ENCODE data around the gene LCK.
A peak's percentile ranks its signal among the peaks of the same experiment; 100 is the strongest.

Gene LCK

DNA sequence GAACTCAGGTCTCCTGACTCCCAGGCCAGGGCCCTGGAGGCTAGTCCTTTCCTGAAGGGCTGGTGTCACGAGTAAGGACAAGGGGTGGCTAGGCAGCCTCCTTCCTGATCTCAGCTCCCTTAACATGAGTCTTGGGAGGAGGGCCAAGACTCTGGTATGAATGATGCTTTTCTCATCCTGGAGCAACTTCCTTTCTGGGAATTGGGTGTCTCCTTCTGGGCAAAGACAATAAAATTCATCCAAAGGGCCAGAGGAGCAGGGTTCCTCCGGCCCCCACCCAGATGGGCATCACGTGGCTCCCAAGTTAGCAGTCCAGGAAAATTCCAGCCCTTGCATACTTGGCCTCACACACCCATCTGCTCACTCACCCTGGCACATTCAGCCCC lies 4.2 kb upstream of the LCK start, which contains the start of gene FAM167B:
TSS of gene FAM167B (plus strand) at position 335 of the 386 bp plus-strand sequence. CDS start 200 bp downstream, outside the sequence.
- no peaks in the 10 kb centered on the region for H3K36me3 ChIP-seq (ENCODE audit: control insufficient read depth in 1 of 2, insufficient read depth in 2 of 2, low read depth in 1 of 2, low read length in 2 of 2)
- H3K4ac ChIP-seq (ENCODE audit: low read depth in 1 of 2, low read length in 2 of 2) = no peak within 1 kb of the TSS
- H3K79me1 ChIP-seq (replicated peaks; ENCODE audit: low read length, poor library complexity, severe bottlenecking) = no peaks in the 10 kb centered on the region
- H3K23ac ChIP-seq (ENCODE audit: low read length in 2 of 2) = no peak within 1 kb of the TSS
- no peak within 1 kb of the TSS for H3K4me2 ChIP-seq (ENCODE audit: low read length, poor library complexity, severe bottlenecking)
- H4K8ac ChIP-seq (ENCODE audit: low read length) = no peak within 1 kb of the TSS
- no peak within 1 kb of the TSS for H2BK120ac ChIP-seq (ENCODE audit: low read depth, low read length)
- no peak within 1 kb of the TSS for H2AK5ac ChIP-seq (ENCODE audit: low read length, severe bottlenecking)
- peaks cover 27% of the 10 kb centered on the region for H3K4me1 ChIP-seq (ENCODE audit: control insufficient read depth, insufficient read depth, low read depth, low read length)
- H3K9me3 ChIP-seq (ENCODE audit: control insufficient read depth, low read length) = no peaks in the 10 kb centered on the region
- H2BK12ac ChIP-seq (ENCODE audit: low read length in 2 of 2) = no peak within 1 kb of the TSS
- H4K91ac ChIP-seq (ENCODE audit: low read length) = peak within 1 kb of the TSS; percentile 1
- no peak for DNase-seq
- H2BK5ac ChIP-seq (ENCODE audit: low read depth, low read length, poor library complexity, severe bottlenecking) = no peak within 1 kb of the TSS
- H2BK15ac ChIP-seq (ENCODE audit: low read depth, poor library complexity, severe bottlenecking) = no peak within 1 kb of the TSS
- H3K9ac ChIP-seq (ENCODE audit: low read length) = peak within 1 kb of the TSS; percentile 67
- peak within 1 kb of the TSS in 1 of 2 experiments; percentile 37 for H3K4me3 ChIP-seq (ENCODE audit: insufficient read depth in 1 of 2, low read depth in 1 of 2, low read length in 2 of 2)
- H3K14ac ChIP-seq (ENCODE audit: low read length in 2 of 2) = no peak within 1 kb of the TSS
- H3K18ac ChIP-seq (ENCODE audit: low read depth in 1 of 2, low read length in 2 of 2) = no peak within 1 kb of the TSS
- WGBS = 91% methylated on average over 3 of the region's 3 CpGs
- H3K27me3 ChIP-seq (ENCODE audit: control insufficient read depth in 1 of 2, insufficient read depth in 1 of 2, low read length in 2 of 2) = peaks cover 0 to 4% of the 10 kb centered on the region in 2 experiments
- no peak within 1 kb of the TSS for H3K27ac ChIP-seq (ENCODE audit: low read length, poor library complexity, severe bottlenecking)
- H2AFZ ChIP-seq (ENCODE audit: low read depth, low read length) = no peak within 1 kb of the TSS

DNA sequence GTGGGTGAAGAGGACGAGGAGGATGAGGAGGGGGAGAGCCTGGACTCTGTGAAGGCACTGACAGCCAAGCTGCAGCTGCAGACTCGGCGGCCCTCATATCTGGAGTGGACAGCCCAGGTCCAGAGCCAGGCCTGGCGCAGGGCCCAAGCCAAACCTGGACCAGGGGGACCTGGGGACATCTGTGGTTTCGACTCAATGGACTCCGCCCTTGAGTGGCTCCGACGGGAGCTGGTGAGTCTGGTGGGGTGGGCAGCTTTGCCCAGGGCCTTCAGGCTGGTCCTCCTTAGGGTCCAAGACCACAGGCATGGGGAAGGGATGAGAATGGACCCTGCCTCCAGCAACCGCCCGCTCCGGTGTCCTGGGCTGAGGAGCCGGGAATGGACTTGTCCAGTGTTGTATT lies 3.6 kb upstream of the LCK start:
- no peak overlapping the region for H2AFZ ChIP-seq (ENCODE audit: low read depth, low read length)
- WGBS = 93% methylated on average over 12 of the region's 12 CpGs
- no peak overlapping the region for H2BK5ac ChIP-seq (ENCODE audit: low read depth, low read length, poor library complexity, severe bottlenecking)
- no peak overlapping the region for H3K23ac ChIP-seq (ENCODE audit: low read length in 2 of 2)
- no peak overlapping the region for H2AK5ac ChIP-seq (ENCODE audit: low read length, severe bottlenecking)
- peaks cover 0 to 5% of the 10 kb centered on the region in 2 experiments for H3K27me3 ChIP-seq (ENCODE audit: control insufficient read depth in 1 of 2, insufficient read depth in 1 of 2, low read length in 2 of 2)
- no peaks in the 10 kb centered on the region for H3K9me3 ChIP-seq (ENCODE audit: control insufficient read depth, low read length)
- no peak overlapping the region for H2BK120ac ChIP-seq (ENCODE audit: low read depth, low read length)
- H4K91ac ChIP-seq (ENCODE audit: low read length) = peak overlapping the region; percentile 1
- no peak overlapping the region for H2BK12ac ChIP-seq (ENCODE audit: low read length in 2 of 2)
- H2BK15ac ChIP-seq (ENCODE audit: low read depth, poor library complexity, severe bottlenecking) = no peak overlapping the region
- H3K4me2 ChIP-seq (ENCODE audit: low read length, poor library complexity, severe bottlenecking) = no peak overlapping the region
- H3K79me1 ChIP-seq (replicated peaks; ENCODE audit: low read length, poor library complexity, severe bottlenecking) = no peaks in the 10 kb centered on the region
- H3K4me1 ChIP-seq (ENCODE audit: control insufficient read depth, insufficient read depth, low read depth, low read length) = peaks cover 24% of the 10 kb centered on the region
- peak overlapping the region; percentile 61 for H3K9ac ChIP-seq (ENCODE audit: low read length)
- no peak overlapping the region for H3K18ac ChIP-seq (ENCODE audit: low read depth in 1 of 2, low read length in 2 of 2)
- DNase-seq = no peak
- no peak overlapping the region for H3K14ac ChIP-seq (ENCODE audit: low read length in 2 of 2)
- no peak overlapping the region for H3K4ac ChIP-seq (ENCODE audit: low read depth in 1 of 2, low read length in 2 of 2)
- H3K27ac ChIP-seq (ENCODE audit: low read length, poor library complexity, severe bottlenecking) = no peak overlapping the region
- H3K36me3 ChIP-seq (ENCODE audit: control insufficient read depth in 1 of 2, insufficient read depth in 2 of 2, low read depth in 1 of 2, low read length in 2 of 2) = no peaks in the 10 kb centered on the region
- peak overlapping the region in 1 of 2 experiments; percentile 28 for H3K4me3 ChIP-seq (ENCODE audit: insufficient read depth in 1 of 2, low read depth in 1 of 2, low read length in 2 of 2)
- no peak overlapping the region for H4K8ac ChIP-seq (ENCODE audit: low read length)

DNA sequence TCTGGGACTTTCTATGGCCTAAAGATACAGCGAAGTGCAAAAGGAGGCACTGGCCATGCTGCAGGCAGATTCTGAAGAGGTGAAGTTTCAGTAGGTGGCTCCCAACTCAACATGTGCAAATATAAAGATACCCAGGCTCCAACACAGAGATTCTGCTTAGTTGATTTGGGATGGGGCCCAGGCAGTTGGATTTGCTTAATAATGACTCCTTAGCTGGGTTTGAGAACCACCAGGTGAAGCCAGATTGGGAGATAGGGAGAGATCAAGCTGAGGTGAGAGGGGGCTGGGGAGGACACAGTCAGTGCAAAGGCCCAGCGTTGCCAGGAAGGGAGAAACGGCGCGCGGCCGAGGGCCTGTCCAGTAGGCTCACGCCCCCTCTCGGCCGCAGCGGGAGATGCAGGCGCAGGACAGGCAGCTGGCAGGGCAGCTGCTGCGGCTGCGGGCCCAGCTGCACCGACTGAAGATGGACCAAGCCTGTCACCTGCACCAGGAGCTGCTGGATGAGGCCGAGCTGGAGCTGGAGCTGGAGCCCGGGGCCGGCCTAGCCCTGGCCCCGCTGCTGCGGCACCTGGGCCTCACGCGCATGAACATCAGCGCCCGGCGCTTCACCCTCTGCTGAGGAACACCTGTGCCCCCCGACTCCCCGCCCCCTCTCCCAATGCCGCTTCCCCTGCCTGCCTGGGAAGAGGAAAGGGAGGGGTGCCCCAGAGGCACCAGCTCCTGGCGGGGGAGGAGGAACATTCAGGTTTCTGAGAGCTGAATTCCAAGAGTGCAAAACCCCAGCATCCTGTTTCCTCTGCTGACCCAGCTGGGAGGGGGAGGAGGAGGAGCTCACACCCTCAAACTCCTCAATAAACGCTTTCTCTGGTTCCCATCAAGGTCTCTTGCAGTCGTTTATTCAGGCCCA lies 2.8 kb upstream of the LCK start:
- Histone ChIP-seq H3K27me3 (ENCODE audit: control insufficient read depth in 1 of 2, insufficient read depth in 1 of 2, low read length in 2 of 2) (peaks cover 0 to 5% of the 10 kb centered on the region in 2 experiments), H2AK5ac (ENCODE audit: low read length, severe bottlenecking) (no peak overlapping the region), H2BK15ac (ENCODE audit: low read depth, poor library complexity, severe bottlenecking) (no peak overlapping the region), H2AFZ (ENCODE audit: low read depth, low read length) (no peak overlapping the region), H3K9ac (ENCODE audit: low read length) (peak overlapping the region; percentile 61), H4K91ac (ENCODE audit: low read length) (no peak overlapping the region), H3K4ac (ENCODE audit: low read depth in 1 of 2, low read length in 2 of 2) (no peak overlapping the region), H3K79me1 (replicated peaks; ENCODE audit: low read length, poor library complexity, severe bottlenecking) (no peaks in the 10 kb centered on the region), H3K9me3 (ENCODE audit: control insufficient read depth, low read length) (no peaks in the 10 kb centered on the region), H2BK12ac (ENCODE audit: low read length in 2 of 2) (no peak overlapping the region), H2BK120ac (ENCODE audit: low read depth, low read length) (no peak overlapping the region), H3K18ac (ENCODE audit: low read depth in 1 of 2, low read length in 2 of 2) (peak overlapping the region in 1 of 2 experiments; percentile 26), H3K14ac (ENCODE audit: low read length in 2 of 2) (no peak overlapping the region), H3K27ac (ENCODE audit: low read length, poor library complexity, severe bottlenecking) (no peak overlapping the region), H4K8ac (ENCODE audit: low read length) (no peak overlapping the region), H3K36me3 (ENCODE audit: control insufficient read depth in 1 of 2, insufficient read depth in 2 of 2, low read depth in 1 of 2, low read length in 2 of 2) (no peaks in the 10 kb centered on the region), H3K4me3 (ENCODE audit: insufficient read depth in 1 of 2, low read depth in 1 of 2, low read length in 2 of 2) (no peak overlapping the region), H3K4me2 (ENCODE audit: low read length, poor library complexity, severe bottlenecking) (peak overlapping the region; percentile 51), H3K23ac (ENCODE audit: low read length in 2 of 2) (no peak overlapping the region), H3K4me1 (ENCODE audit: control insufficient read depth, insufficient read depth, low read depth, low read length) (peaks cover 22% of the 10 kb centered on the region), H2BK5ac (ENCODE audit: low read depth, low read length, poor library complexity, severe bottlenecking) (no peak overlapping the region)
- 6% methylated on average over 20 of the region's 31 CpGs for WGBS
- peak; percentile 71 for DNase-seq

DNA sequence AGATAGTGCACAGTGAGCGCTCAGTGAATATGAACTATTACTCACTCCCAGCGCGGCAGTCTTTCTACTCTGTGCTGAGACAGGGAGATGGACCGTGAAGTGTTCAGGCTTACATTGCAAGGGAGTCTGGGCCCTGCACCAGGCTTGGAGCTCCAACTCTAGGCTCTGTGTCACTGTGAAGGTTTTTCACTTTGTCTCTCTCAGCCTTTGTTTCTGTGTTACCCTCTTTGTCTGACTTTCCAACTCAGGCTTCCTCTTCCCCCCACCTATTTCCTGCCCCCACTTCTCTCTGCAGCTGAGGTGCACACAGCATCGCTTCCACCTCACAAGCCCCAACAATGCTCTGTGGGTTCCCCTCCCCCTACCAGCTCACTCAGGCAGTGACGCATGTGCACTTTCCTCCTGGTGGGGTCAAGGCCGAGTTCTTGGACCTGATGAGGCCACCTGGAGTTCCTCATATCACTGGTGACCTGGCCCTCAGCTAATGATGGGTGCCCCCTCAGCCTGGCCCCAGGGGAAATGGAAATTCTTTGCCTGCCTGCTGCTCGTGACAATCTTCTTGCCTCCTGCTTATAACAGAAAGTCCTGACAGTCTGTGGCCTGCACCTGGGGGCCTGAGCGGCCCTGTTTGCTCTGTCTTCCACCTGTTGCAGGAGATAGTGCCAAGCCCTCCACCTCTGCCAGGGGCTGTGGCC lies 1.1 kb upstream of the LCK start:
- 66% methylated on average over 9 of the region's 9 CpGs for WGBS
- peak overlapping the region; percentile 25 for H3K27ac ChIP-seq (ENCODE audit: low read length, poor library complexity, severe bottlenecking)
- H3K9me3 ChIP-seq (ENCODE audit: control insufficient read depth, low read length) = no peaks in the 10 kb centered on the region
- no peak for DNase-seq
- no peak overlapping the region for H2BK12ac ChIP-seq (ENCODE audit: low read length in 2 of 2)
- no peak overlapping the region for H2BK5ac ChIP-seq (ENCODE audit: low read depth, low read length, poor library complexity, severe bottlenecking)
- H3K27me3 ChIP-seq (ENCODE audit: control insufficient read depth in 1 of 2, insufficient read depth in 1 of 2, low read length in 2 of 2) = peaks cover 0 to 5% of the 10 kb centered on the region in 2 experiments
- H3K23ac ChIP-seq (ENCODE audit: low read length in 2 of 2) = no peak overlapping the region
- H3K79me1 ChIP-seq (replicated peaks; ENCODE audit: low read length, poor library complexity, severe bottlenecking) = no peaks in the 10 kb centered on the region
- H3K4ac ChIP-seq (ENCODE audit: low read depth in 1 of 2, low read length in 2 of 2) = no peak overlapping the region
- no peak overlapping the region for H2BK120ac ChIP-seq (ENCODE audit: low read depth, low read length)
- H2AK5ac ChIP-seq (ENCODE audit: low read length, severe bottlenecking) = no peak overlapping the region
- H4K8ac ChIP-seq (ENCODE audit: low read length) = no peak overlapping the region
- H2AFZ ChIP-seq (ENCODE audit: low read depth, low read length) = no peak overlapping the region
- no peak overlapping the region for H3K9ac ChIP-seq (ENCODE audit: low read length)
- peak overlapping the region; percentile 4 for H4K91ac ChIP-seq (ENCODE audit: low read length)
- H3K36me3 ChIP-seq (ENCODE audit: control insufficient read depth in 1 of 2, insufficient read depth in 2 of 2, low read depth in 1 of 2, low read length in 2 of 2) = no peaks in the 10 kb centered on the region
- H2BK15ac ChIP-seq (ENCODE audit: low read depth, poor library complexity, severe bottlenecking) = no peak overlapping the region
- no peak overlapping the region for H3K4me3 ChIP-seq (ENCODE audit: insufficient read depth in 1 of 2, low read depth in 1 of 2, low read length in 2 of 2)
- no peak overlapping the region for H3K4me2 ChIP-seq (ENCODE audit: low read length, poor library complexity, severe bottlenecking)
- H3K14ac ChIP-seq (ENCODE audit: low read length in 2 of 2) = no peak overlapping the region
- H3K4me1 ChIP-seq (ENCODE audit: control insufficient read depth, insufficient read depth, low read depth, low read length) = peaks cover 22% of the 10 kb centered on the region
- no peak overlapping the region for H3K18ac ChIP-seq (ENCODE audit: low read depth in 1 of 2, low read length in 2 of 2)

Measured in mesenchymal stem cell (in vitro differentiated cells and primary cell).